GM20431 (cell line): ENCODE data around the gene USP47.
"Not testable (repeated sequence)": the region's sequence is repeated elsewhere in the genome, so short reads cannot be mapped to it uniquely, and the experiment has no call there.

ENCODE experiments used
- in situ Hi-C: fragments of 300-500 bp; cut with MseI, MboI; formaldehyde crosslinking; loops from one replicate; pipeline ENCODE4 v1.15.0; 2020; ENCODE audit warnings: low sequenced_read_pairs; ENCODE audit not compliant: unreplicated experiment

Gene USP47

DNA sequence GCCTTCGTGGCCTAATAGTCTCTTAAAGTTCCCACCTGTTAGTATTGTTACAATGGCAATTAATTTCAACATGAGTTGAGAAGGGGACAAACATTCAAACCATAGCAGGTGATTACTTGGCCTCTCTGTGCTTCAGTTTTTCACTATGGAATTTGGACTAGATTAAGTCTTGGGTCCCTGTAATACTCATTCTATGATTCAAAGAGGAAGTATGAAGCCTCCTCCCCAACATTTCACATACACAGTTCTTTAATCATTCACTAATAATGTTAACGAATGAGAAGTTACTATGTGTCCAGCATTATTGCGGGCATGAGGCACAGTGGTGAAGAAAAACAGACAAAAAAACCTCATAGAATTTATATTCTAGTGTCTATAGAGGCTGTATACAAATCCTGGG lies 19.9 kb upstream of the USP47 start:
- in situ Hi-C loops: no loop called here

- in situ Hi-C loops: no loop called here
Observed at GRCh38 chr11:11822946-11823345, 18.8 kb upstream of the USP47 start.

DNA sequence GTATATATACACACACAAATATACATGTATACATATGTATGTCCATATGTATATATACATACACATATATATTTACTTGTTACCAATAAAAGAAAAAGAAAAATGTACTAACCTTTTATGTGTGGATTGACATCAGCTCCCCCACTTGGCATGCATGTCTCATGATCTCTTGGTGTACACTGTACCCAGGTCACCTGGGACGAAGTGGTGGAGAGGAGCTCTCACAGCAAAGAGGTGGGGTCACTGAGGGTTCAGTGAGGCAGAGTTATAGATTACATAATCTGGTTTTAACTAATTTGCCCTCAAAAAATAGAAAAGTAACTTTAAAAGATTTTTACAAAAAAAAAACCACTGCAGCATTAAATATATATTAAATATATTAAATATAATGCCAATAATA lies 15.5 kb upstream of the USP47 start:
- in situ Hi-C loops: no loop called here

- in situ Hi-C loops: no loop called here
Observed at GRCh38 chr11:11827272-11827671, 14.5 kb upstream of the USP47 start.

- in situ Hi-C loops: not testable (repeated sequence)
Observed at GRCh38 chr11:11831406-11831805, 10.4 kb upstream of the USP47 start.

GRCh38 chr11:11836676-11837231 lies 5.0 kb upstream of the USP47 start:
- in situ Hi-C loops: no loop called here

DNA sequence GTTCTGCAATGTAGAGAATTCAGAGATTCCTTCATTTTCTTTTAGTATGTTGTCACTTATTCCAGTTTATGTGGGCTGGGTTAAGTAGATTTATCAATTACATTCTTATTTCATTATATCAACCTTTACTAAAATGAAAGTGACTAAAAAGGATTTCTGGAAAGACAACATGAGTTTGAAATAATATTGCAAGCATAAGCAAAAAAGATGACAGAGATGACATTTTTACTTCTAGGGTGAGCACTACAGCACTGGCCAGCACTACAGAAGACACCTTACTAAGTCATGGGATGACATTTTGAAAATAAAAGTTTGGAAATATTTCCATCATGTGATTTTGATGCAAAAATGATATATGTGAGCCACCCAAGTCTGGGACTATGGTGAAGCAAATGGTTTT lies 2.1 kb upstream of the USP47 start:
- in situ Hi-C loops: no loop called here

DNA sequence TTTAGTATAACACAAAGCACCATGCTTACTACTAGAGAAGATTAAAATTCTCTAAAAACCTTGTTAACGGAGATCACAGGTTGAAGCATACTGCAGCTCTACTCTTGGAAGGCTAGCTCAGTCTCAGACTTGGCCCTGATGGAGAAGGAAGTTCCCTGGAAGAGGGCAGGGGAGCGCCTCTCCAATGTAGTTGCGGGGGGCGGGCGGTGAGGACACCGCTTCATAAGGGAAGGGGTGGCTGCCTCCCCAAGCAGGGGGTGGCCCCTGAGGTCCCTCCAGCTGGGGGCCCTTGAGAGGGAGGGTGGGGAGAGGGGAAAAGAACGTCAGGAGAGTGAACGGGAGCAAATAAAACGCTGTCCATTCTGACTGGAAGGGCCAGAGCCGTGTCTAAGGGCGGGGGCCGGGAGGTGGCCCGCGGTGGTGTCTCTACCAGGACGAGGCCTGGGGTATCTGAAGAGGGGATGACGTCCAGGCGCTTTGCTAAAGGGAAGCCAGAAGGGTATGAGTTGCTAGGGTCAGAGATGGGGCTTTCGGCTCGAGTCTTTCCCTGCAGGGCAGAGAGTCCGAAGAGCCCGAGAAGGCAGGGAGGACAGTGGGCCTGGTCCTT lies 553 bp upstream of the USP47 start:
- in situ Hi-C loops: no loop called here

DNA sequence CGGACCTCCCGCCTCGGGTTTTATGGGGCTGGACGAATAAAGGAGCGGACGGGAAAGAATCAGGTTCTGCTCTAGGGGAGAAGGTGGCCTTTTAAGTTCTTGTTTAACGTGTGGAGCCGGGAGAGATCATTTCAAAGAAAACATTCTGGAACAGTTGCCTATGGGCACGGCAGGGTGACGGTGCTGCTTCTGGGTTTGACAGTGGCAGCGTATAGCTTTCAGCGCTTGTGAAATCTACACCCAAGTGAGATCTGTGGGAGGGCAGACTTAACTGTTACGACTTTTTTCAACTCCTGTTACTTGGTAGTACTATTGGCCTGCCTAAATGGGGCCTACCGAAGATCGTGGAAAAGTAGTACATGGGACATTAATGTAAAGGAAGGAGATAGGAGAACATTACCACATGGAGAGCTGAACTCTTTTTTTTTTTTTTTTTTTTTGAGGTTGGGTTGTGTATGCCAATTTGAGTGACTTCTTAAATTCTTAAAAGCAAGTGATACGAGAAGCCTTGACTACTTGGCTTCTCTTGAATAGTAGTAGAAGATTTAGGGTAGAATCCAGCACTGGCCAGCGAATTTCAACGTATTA lies 743 bp downstream of the USP47 start:
- in situ Hi-C loops: no loop called here

DNA sequence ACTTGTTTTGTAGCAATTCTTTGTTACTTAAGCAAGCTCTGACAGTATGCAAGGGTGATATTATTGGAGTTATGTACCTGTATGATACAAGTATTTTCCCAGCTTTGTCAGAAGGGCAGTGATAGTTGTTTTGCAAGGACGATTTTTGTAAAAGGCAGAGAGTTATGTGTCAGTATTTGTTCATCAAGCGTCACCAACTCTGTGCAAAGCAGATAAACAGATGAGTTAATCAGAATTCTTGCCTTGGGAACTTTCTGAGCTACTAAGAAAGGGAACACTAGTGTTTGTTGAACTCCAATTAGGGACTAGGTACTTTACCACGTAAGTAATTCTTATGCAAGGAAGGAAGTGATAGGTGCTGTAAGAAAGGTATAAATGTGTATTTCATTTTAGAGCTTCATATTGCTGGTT lies 1.4 kb downstream of the USP47 start:
- in situ Hi-C loops: no loop called here

DNA sequence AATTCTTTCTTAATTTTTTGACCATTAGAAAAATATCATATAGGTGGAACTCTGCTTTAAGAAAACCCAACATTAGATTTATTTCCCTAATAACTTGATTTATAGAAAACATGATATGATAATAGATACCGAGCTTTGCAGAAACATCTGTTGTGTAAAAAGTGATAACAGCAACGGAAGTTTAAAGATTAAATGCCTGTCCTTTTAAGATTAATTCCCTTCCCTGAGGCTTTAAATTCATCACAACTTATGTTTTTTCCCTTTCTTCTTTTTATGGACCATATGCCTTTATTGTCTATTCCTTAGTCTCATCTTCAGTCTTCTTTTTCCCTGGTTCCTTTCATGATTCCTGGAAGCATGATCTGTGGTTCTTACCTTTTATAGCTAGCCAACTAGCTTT lies 1.9 kb downstream of the USP47 start:
- in situ Hi-C loops: no loop called here

DNA sequence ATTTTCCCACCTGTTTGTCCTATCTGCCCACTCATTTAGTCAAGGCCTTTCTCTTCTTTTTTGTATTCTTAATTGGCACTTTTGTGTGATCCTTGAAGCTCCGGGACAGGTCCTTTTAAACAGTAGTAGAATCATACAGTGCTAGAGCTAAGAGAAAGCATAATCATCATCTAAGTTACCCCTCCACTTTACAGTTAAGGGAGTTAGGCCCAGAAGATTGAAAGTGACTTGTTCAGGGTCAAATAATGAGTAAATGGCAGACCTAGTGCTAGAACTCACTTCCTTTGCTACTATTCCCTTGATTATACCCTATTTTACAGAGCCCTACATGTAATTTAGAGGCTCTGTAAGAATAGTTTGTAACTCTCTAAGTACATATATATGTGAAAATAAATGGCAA lies 2.5 kb downstream of the USP47 start:
- in situ Hi-C loops: no loop called here

DNA sequence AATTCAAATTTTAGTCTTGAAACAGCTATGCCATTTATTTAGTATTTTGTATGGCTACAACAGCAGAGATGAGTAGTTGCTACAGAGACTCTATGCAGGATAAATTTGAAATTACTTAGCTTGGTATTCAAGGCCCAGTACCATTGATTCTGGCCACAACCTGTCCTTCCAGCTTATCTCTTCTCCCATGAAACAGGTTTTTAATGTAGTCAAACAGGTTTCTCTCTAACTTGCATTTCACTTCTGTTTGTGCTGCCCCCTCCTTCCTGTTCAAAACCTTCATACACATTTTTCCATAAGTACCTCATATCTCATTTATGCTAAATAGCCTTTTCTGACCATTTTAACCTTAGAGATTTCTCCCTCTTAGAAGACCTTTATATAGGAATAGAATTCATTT lies 3.3 kb downstream of the USP47 start:
- in situ Hi-C loops: no loop called here

DNA sequence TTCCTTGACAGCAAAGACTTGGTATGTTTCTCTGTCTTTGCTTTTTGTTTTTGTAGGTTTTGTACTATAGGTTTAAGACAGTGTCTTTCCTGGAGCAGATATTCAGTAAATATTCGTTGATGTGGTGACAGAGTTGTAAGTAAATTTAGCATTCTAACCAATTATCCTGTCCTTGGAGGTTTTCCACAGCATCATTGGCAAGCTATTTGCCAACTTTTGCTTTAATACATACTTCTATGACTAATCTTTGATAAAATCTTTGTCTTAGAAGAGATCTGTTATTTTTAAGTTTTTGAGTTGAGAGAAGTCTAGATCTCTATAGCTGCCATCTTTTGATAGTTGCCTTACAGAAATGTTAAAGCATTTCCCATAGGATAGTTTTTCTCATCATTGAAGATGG lies 3.8 kb downstream of the USP47 start:
- in situ Hi-C loops: no loop called here

- in situ Hi-C loops: no loop called here
Observed at GRCh38 chr11:11847082-11847481, 5.3 kb downstream of the USP47 start.

- in situ Hi-C loops: no loop called here
Observed at GRCh38 chr11:11848891-11849746, 7.3 kb downstream of the USP47 start.

- in situ Hi-C loops: no loop called here
Observed at GRCh38 chr11:11850668-11851067, 8.9 kb downstream of the USP47 start.

GRCh38 chr11:11856638-11857037 lies 14.9 kb downstream of the USP47 start:
- in situ Hi-C loops: no loop called here

GRCh38 chr11:11857769-11858168 lies 16.0 kb downstream of the USP47 start:
- in situ Hi-C loops: no loop called here

- in situ Hi-C loops: no loop called here
Observed at GRCh38 chr11:11858676-11859075, 16.9 kb downstream of the USP47 start.
